SK-N-SH (cell line): ENCODE data around the gene ARFGEF2. TPM values are rescaled to one million over a fixed set of nuclear protein-coding genes. Genes with fewer than 3 reads are reported as not detected.

Source experiments
- CTCF ChIA-PET: fragments of 300-600, 350-600 bp; formaldehyde crosslinking; extraction: SDS; loops from one replicate; lab custom pipeline; 2021; lab: Yijun Ruan, JAX
- POLR2A ChIA-PET: fragments of 350-600 bp; sonication (Branson Sonifier 250); formaldehyde crosslinking; extraction: SDS; loops from one replicate; lab custom pipeline; 2020; ENCODE audit warnings: antibody characterized with exemption, inconsistent platforms; lab: Yijun Ruan, JAX
- DNase-seq: peaks from one replicate; pipeline ENCODE4 v3.0.0; 2012
- H2AFZ ChIP-seq: fragments of 200-600 bp; sonication (generic); 2 replicates; pipeline ENCODE4 v1.8.1; 2016; ENCODE audit warnings: antibody characterized with exemption, mild to moderate bottlenecking, low read depth
- H3F3A ChIP-seq: fragments of 200-600 bp; sonication (generic); replicated peaks from 2 replicates; pipeline ENCODE3; 2016; ENCODE audit warnings: antibody characterized with exemption, mild to moderate bottlenecking; ENCODE audit not compliant: insufficient read depth
- H3K27ac ChIP-seq, 2 experiments: fragments of 200-500 bp in 1 of 2; fragments of 200-600 bp in 1 of 2; sonication (Bioruptor generic) in 1 of 2; sonication (generic), shearing (Covaris generic) in 1 of 2; 2 replicates each; pipeline versions ENCODE4 v1.5.1 to v1.6.1; 2014 to 2016; ENCODE audit warnings: low read depth in 2 of 2, inconsistent platforms in 1 of 2, low read length in 1 of 2, mild to moderate bottlenecking in 1 of 2, mixed read lengths in 1 of 2
- H3K27me3 ChIP-seq: fragments of 200-600 bp; sonication (generic), shearing (Covaris generic); 2 replicates; pipeline ENCODE4 v1.6.1; 2016; ENCODE audit warnings: mixed run types; ENCODE audit not compliant: insufficient read depth
- H3K36me3 ChIP-seq, 2 experiments: fragments of 200-500 bp in 1 of 2; fragments of 200-600 bp in 1 of 2; sonication (Bioruptor generic) in 1 of 2; sonication (generic) in 1 of 2; replicated peaks in 1 of 2; 2 replicates each; pipeline versions ENCODE3 to v1.5.1; 2014 to 2016; ENCODE audit warnings: low read length in 1 of 2, mild to moderate bottlenecking in 1 of 2; ENCODE audit not compliant: insufficient read depth in 2 of 2, control insufficient read depth in 1 of 2
- H3K4me1 ChIP-seq, 2 experiments: fragments of 200-500 bp in 1 of 2; fragments of 200-600 bp in 1 of 2; sonication (Bioruptor generic) in 1 of 2; sonication (generic), shearing (Covaris generic) in 1 of 2; 2 replicates each; pipeline versions ENCODE4 v1.5.1 to v1.6.1; 2014 to 2016; ENCODE audit warnings: low read depth in 1 of 2, low read length in 1 of 2, mixed run types in 1 of 2; ENCODE audit not compliant: insufficient read depth in 2 of 2, control insufficient read depth in 1 of 2
- H3K4me2 ChIP-seq: fragments of 200-600 bp; sonication (generic), shearing (Covaris generic); 2 replicates; pipeline ENCODE4 v1.6.1; 2017; ENCODE audit warnings: mixed run types
- H3K4me3 ChIP-seq, 2 experiments: fragments of 200-500 bp in 1 of 2; fragments of 200-600 bp in 1 of 2; sonication (Bioruptor generic) in 1 of 2; sonication (generic), shearing (Covaris generic) in 1 of 2; 2 replicates each; pipeline versions ENCODE4 v1.5.1 to v1.8.1; 2014 to 2016; ENCODE audit warnings: low read depth in 2 of 2, inconsistent platforms in 1 of 2, low read length in 1 of 2, mild to moderate bottlenecking in 1 of 2, mixed read lengths in 1 of 2, moderate library complexity in 1 of 2
- H3K79me2 ChIP-seq: fragments of 200-600 bp; sonication (generic); 2 replicates; pipeline ENCODE4 v1.8.1; 2017; ENCODE audit warnings: mild to moderate bottlenecking; ENCODE audit not compliant: insufficient read depth
- H3K9ac ChIP-seq: fragments of 200-600 bp; sonication (generic); 2 replicates; pipeline ENCODE4 v1.6.1; 2017; ENCODE audit warnings: mixed run types
- H3K9me2 ChIP-seq: fragments of 200-600 bp; sonication (generic); 2 replicates; pipeline ENCODE4 v1.6.1; 2017; ENCODE audit warnings: mixed run types
- H3K9me3 ChIP-seq: fragments of 200-600 bp; sonication (generic); 2 replicates; pipeline ENCODE4 v1.6.1; 2017; ENCODE audit warnings: mixed run types, mild to moderate bottlenecking, moderate library complexity
- H4K20me1 ChIP-seq: fragments of 200-600 bp; sonication (generic); 2 replicates; pipeline ENCODE4 v1.6.1; 2017; ENCODE audit warnings: mild to moderate bottlenecking, mixed run types; ENCODE audit not compliant: insufficient read depth
- CHD2 ChIP-seq: fragments of 150-350 bp; IDR thresholded peaks from 2 replicates; pipeline ENCODE4 v1.6.1; 2018; ENCODE audit warnings: low read length; ENCODE audit not compliant: partially characterized antibody
- EZH2phosphoT487 ChIP-seq: fragments of 200-600 bp; sonication (generic); IDR thresholded peaks from 2 replicates; pipeline ENCODE4 v1.6.1; 2017; ENCODE audit warnings: low read depth, mixed run types, mild to moderate bottlenecking, antibody characterized with exemption, moderate library complexity, borderline replicate concordance
- FOXJ3 ChIP-seq: sonication (generic); formaldehyde crosslinking; IDR thresholded peaks from 2 replicates; pipeline ENCODE4 v1.5.1; 2020; ENCODE audit warnings: mild to moderate bottlenecking, missing genetic modification reagents
- GABPA ChIP-seq: IDR thresholded peaks from 2 replicates; pipeline ENCODE4 v1.4.0; 2012; ENCODE audit warnings: low read depth, mild to moderate bottlenecking
- GATA2 ChIP-seq: sonication (generic); formaldehyde crosslinking; IDR thresholded peaks from 2 replicates; pipeline ENCODE4 v1.5.0; 2020; ENCODE audit warnings: mild to moderate bottlenecking, missing genetic modification reagents
- IRF3 ChIP-seq: fragments of 150-350 bp; IDR thresholded peaks from 2 replicates; pipeline ENCODE4 v1.6.1; 2016; ENCODE audit warnings: mild to moderate bottlenecking, low read depth, low read length
- MAX ChIP-seq: IDR thresholded peaks from 2 replicates; pipeline ENCODE4 v1.4.0; 2012; ENCODE audit warnings: low read depth
- MXI1 ChIP-seq: IDR thresholded peaks from 2 replicates; pipeline ENCODE4 v1.6.1; 2012; ENCODE audit warnings: mild to moderate bottlenecking, low read depth, low read length, improper control_type of control experiment
- NFIC ChIP-seq: IDR thresholded peaks from 2 replicates; pipeline ENCODE4 v1.4.0; 2012; ENCODE audit warnings: borderline replicate concordance
- NRF1 ChIP-seq: IDR thresholded peaks from 2 replicates; pipeline ENCODE4 v1.6.1; 2012; ENCODE audit warnings: low read depth, mild to moderate bottlenecking, low read length
- PBX3 ChIP-seq: IDR thresholded peaks from 2 replicates; pipeline ENCODE4; 2012
- RAD21 ChIP-seq: IDR thresholded peaks from 2 replicates; pipeline ENCODE4 v1.6.1; 2012; ENCODE audit warnings: mild to moderate bottlenecking, low read length
- RCOR1 ChIP-seq: fragments of 150-350 bp; IDR thresholded peaks from 2 replicates; pipeline ENCODE4 v1.6.1; 2017; ENCODE audit warnings: antibody characterized with exemption, low read length
- RFX5 ChIP-seq: IDR thresholded peaks from 2 replicates; pipeline ENCODE4 v1.6.1; 2012; ENCODE audit warnings: mild to moderate bottlenecking, improper control_type of control experiment, low read length
- SMC3 ChIP-seq: IDR thresholded peaks from 2 replicates; pipeline ENCODE4 v1.6.1; 2012; ENCODE audit warnings: low read depth, low read length, improper control_type of control experiment
- WGBS: methylation state at CpG from one replicate; pipeline ENCODE4 v1.1.6; 2017; ENCODE audit warnings: low lambda C conversion rate; 5-methylcytosine and 5-hydroxymethylcytosine counted together
- polyA plus RNA-seq, 3 experiments: library from polyadenylated mRNA; depleted of rRNA; stranded (reverse); fragments of >200 nt; gene quantifications; 2 replicates each; pipeline ENCODE4 v1.2.3, GENCODE V29; 2012

ARFGEF2 gene
- polyA plus RNA-seq, 1 of the 3 experiments (the other 2 are of a cell fraction) = 6.1 TPM

- H3K9me3 ChIP-seq = no peaks in the 10 kb centered on the region
- TF ChIP-seq NFIC (no peak), SMC3 (no peak), EZH2phosphoT487 (no peak), PBX3 (no peak), MAX (no peak), MXI1 (no peak), CHD2 (no peak), GATA2 (CRISPR knock-in tag) (no peak), GABPA (no peak), RAD21 (no peak), NRF1 (no peak), RCOR1 (no peak), IRF3 (no peak), RFX5 (no peak)
- TF ChIP-seq, all 33 proteins: peak for 0
- Histone ChIP-seq H3K9me2 (no peaks in the 10 kb centered on the region), H2AFZ (no peak overlapping the region), H3F3A (no peaks in the 10 kb centered on the region), H3K36me3 (no peaks in the 10 kb centered on the region), H3K79me2 (no peaks in the 10 kb centered on the region), H4K20me1 (no peaks in the 10 kb centered on the region), H3K9ac (no peak overlapping the region), H3K27ac (no peak overlapping the region), H3K4me3 (no peak overlapping the region), H3K27me3 (no peaks in the 10 kb centered on the region), H3K4me2 (no peak overlapping the region), H3K4me1 (peaks cover 0 to 7% of the 10 kb centered on the region in 2 experiments; a peak in 1 of 4 replicates)
- no peak for DNase-seq
- CTCF ChIA-PET = interaction anchor here (0.9 to 9.7 kb wide), 2 partner anchors 9 to 255 kb away, joined by 3 to 245 read pairs; no protein-coding TSS in a partner anchor
- WGBS = 53% methylated on average over 7 of the region's 7 CpGs
- POLR2A ChIA-PET = no interaction called here
Observed at GRCh38 chr20:48910347-48910781, 11.1 kb upstream of the ARFGEF2 start.

- Histone ChIP-seq H3K4me3 (no peak overlapping the region), H3K27ac (no peak overlapping the region; a peak in 1 of 4 replicates), H4K20me1 (no peaks in the 10 kb centered on the region), H2AFZ (no peak overlapping the region), H3K9me3 (no peaks in the 10 kb centered on the region), H3K36me3 (no peaks in the 10 kb centered on the region), H3K9me2 (no peaks in the 10 kb centered on the region), H3F3A (no peaks in the 10 kb centered on the region), H3K4me2 (no peak overlapping the region), H3K79me2 (no peaks in the 10 kb centered on the region), H3K4me1 (peaks cover 0 to 7% of the 10 kb centered on the region in 2 experiments; a peak in 1 of 4 replicates), H3K9ac (no peak overlapping the region), H3K27me3 (no peaks in the 10 kb centered on the region)
- TF ChIP-seq MAX (no peak), FOXJ3 (CRISPR knock-in tag) (0 out of 2 replicates have a peak, but pooled peaks have one; percentile 21)
- ChIA-PET POLR2A (no interaction called here), CTCF (interaction anchor here (1.1 to 9.7 kb wide), 2 partner anchors 257 to 277 kb away, joined by 4 to 245 read pairs; no protein-coding TSS in a partner anchor)
- WGBS = 45% methylated on average over 3 of the region's 4 CpGs
- DNase-seq = no peak
Observed at GRCh38 chr20:48912065-48912464, 9.4 kb upstream of the ARFGEF2 start.
